SJSA1 (cell line): ENCODE results near the gene ZBTB20. TPM values are rescaled to one million over a fixed set of nuclear protein-coding genes. Genes with fewer than 3 reads are reported as not detected.

Experiments
- DNase-seq, 2 experiments: peaks; one replicate each; pipeline ENCODE4 v3.0.0-alpha.2; 2015 to 2020; ENCODE audit warnings: low spot score in 2 of 2, low read depth in 1 of 2
- H3K27ac ChIP-seq: fragments of 250-450 bp; sonication (Bioruptor Pico); 2 replicates; pipeline ENCODE4 v1.5.1; 2020; ENCODE audit warnings: mild to moderate bottlenecking, moderate library complexity
- H3K27me3 ChIP-seq: fragments of 250-450 bp; sonication (Bioruptor Pico); replicated peaks from 2 replicates; pipeline ENCODE4 v1.5.1; 2020; ENCODE audit warnings: mild to moderate bottlenecking, moderate library complexity
- H3K36me3 ChIP-seq: fragments of 250-450 bp; sonication (Bioruptor Pico); 2 replicates; pipeline ENCODE4 v1.5.1; 2020; ENCODE audit warnings: mild to moderate bottlenecking
- H3K4me1 ChIP-seq: fragments of 250-450 bp; sonication (Bioruptor Pico); replicated peaks from 2 replicates; pipeline ENCODE4 v1.6.1; 2021; ENCODE audit warnings: mild to moderate bottlenecking
- H3K4me3 ChIP-seq: fragments of 250-450 bp; sonication (Bioruptor Pico); 2 replicates; pipeline ENCODE4 v1.5.1; 2020; ENCODE audit warnings: mild to moderate bottlenecking
- H3K9me3 ChIP-seq: fragments of 250-450 bp; sonication (Bioruptor Pico); replicated peaks from 2 replicates; pipeline ENCODE4 v1.5.1; 2020; ENCODE audit warnings: mild to moderate bottlenecking
- total RNA-seq: library from RNA; depleted of rRNA; stranded (reverse); fragments of >200 nt; shearing (Covaris generic); gene quantifications from 2 replicates; pipeline ENCODE4 v1.2.3, GENCODE V29; 2014

Gene ZBTB20
- total RNA-seq, 1 experiment from 2014 or later: 18.2 TPM

- Histone ChIP-seq H3K27me3 (no peaks in the 10 kb centered on the region), H3K4me1 (no peaks in the 10 kb centered on the region), H3K9me3 (no peaks in the 10 kb centered on the region), H3K4me3 (no peak overlapping the region), H3K27ac (no peak overlapping the region), H3K36me3 (no peaks in the 10 kb centered on the region)
- DNase-seq: no peak
These were observed 280.7 kb downstream of the ZBTB20 start for GRCh38 chr3:114866430-114866829.

DNA sequence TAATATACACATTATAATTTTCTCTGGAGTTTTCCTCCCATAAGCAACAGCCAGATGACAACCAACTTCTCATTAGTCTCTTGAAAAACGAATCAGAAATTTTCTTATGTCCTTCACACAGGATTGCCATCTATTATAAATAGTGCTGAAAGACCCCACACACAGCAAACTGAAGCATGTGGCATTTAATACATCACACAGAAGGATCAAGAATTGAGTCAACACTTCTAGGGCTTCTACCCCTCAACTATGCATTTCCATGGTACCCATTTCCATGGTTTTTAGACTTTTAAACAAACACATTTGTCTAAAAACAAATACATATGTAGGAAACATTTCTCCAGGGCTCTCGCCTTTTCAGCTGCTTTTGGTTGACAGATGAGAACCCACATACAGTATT lies 282.1 kb downstream of the ZBTB20 start:
- no peak for DNase-seq
- no peaks in the 10 kb centered on the region for H3K9me3 ChIP-seq

GRCh38 chr3:114863848-114864247 lies 283.2 kb downstream of the ZBTB20 start:
- DNase-seq: no peak
- no peaks in the 10 kb centered on the region for H3K36me3 ChIP-seq
- H3K4me3 ChIP-seq: no peak overlapping the region
- no peaks in the 10 kb centered on the region for H3K4me1 ChIP-seq
- H3K27me3 ChIP-seq: no peaks in the 10 kb centered on the region
- H3K27ac ChIP-seq: no peak overlapping the region
- H3K9me3 ChIP-seq: no peaks in the 10 kb centered on the region

More for the DNA sequence above, 282.1 kb downstream of the ZBTB20 start:
- Histone ChIP-seq H3K4me1 (no peaks in the 10 kb centered on the region), H3K36me3 (no peaks in the 10 kb centered on the region), H3K4me3 (no peak overlapping the region), H3K27me3 (no peaks in the 10 kb centered on the region), H3K27ac (no peak overlapping the region)

DNA sequence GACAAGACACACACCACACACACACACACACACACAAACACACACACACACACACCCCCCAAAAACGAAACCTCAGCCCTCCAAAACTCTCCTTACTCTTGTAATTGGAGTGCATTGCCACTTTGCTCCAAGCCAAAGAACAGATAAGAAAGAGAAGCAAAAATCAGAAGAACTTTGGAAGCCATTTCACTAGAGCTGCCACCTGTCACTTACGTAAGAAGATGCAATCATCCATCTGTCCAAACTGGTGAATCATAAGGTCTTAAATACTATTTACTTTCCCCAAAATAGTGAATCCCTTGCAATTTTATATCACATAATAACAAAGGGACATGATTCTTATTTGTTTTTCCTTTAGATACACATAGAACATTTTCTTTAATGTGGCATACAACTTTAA lies 285.4 kb downstream of the ZBTB20 start:
- H3K27me3 ChIP-seq: no peaks in the 10 kb centered on the region
- H3K4me1 ChIP-seq: no peaks in the 10 kb centered on the region
- H3K27ac ChIP-seq: no peak overlapping the region
- no peaks in the 10 kb centered on the region for H3K9me3 ChIP-seq
- DNase-seq: no peak
- no peaks in the 10 kb centered on the region for H3K36me3 ChIP-seq
- no peak overlapping the region for H3K4me3 ChIP-seq

GRCh38 chr3:114860531-114860930 lies 286.6 kb downstream of the ZBTB20 start:
- no peak overlapping the region for H3K27ac ChIP-seq
- no peaks in the 10 kb centered on the region for H3K36me3 ChIP-seq
- H3K27me3 ChIP-seq: no peaks in the 10 kb centered on the region
- no peaks in the 10 kb centered on the region for H3K9me3 ChIP-seq
- H3K4me3 ChIP-seq: no peak overlapping the region
- H3K4me1 ChIP-seq: no peaks in the 10 kb centered on the region
- DNase-seq: no peak

DNA sequence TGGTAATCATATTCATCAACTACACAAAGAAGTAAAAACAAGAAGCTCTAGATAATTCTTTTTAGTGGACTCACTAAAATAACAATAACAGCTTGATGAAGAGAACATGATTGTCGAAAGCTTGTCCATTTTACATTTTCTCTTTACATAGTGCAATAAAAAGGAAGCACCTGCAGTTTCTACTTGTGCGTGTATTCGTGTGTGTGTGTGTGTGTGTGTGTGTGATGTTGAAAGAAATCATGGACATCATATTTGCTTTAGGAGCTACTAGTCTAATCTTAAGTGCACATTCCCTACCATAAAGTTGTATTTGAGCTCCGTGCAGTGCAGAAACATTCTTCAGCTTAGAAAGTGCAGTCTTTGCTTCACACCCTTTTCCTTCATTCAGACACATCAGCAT lies 288.8 kb downstream of the ZBTB20 start:
- H3K4me3 ChIP-seq: no peak overlapping the region
- no peaks in the 10 kb centered on the region for H3K4me1 ChIP-seq
- no peaks in the 10 kb centered on the region for H3K27me3 ChIP-seq
- H3K27ac ChIP-seq: no peak overlapping the region
- DNase-seq: no peak
- no peaks in the 10 kb centered on the region for H3K9me3 ChIP-seq
- H3K36me3 ChIP-seq: no peaks in the 10 kb centered on the region

DNA sequence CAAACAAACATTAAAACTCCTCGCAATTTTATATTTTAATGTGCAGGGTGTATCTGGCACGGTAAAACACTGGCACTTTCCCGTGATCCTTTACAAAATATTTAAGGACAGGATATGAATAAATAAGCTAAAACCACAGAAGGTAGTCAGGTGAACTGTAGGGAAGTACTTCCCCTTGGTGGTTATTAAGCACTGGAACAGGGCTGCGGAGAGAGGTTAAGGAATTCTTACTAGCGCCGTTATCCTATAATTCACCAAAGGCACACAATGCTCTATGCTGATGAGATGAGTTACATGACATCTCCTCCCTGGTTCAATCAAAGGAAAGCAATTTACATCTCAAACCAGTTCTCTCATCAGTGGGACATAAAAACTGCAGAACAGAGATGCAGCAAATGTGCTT lies 289.8 kb downstream of the ZBTB20 start:
- Histone ChIP-seq H3K4me3 (no peak overlapping the region), H3K27ac (no peak overlapping the region), H3K4me1 (no peaks in the 10 kb centered on the region), H3K9me3 (no peaks in the 10 kb centered on the region), H3K27me3 (no peaks in the 10 kb centered on the region), H3K36me3 (no peaks in the 10 kb centered on the region)
- no peak for DNase-seq

DNA sequence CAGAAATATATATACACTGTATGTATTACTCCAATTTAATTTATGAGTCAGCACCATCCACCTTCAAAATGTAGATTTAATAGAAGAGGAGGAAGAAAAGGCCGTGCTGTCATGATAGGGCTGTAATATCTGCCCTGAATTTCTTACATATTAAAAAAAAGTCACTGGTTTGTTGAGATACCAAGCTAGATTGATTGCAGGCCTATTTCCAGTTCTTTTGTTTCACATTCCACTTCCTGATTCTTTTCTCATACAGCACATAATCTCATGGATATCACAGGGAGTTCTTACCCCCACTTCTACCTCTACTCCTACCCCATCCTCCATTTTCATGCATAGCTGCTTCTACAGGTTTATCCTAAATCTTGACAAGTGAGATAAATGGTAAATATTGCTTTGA lies 290.3 kb downstream of the ZBTB20 start:
- Histone ChIP-seq H3K9me3 (no peaks in the 10 kb centered on the region), H3K27me3 (no peaks in the 10 kb centered on the region), H3K4me3 (no peak overlapping the region), H3K27ac (no peak overlapping the region), H3K36me3 (no peaks in the 10 kb centered on the region), H3K4me1 (no peaks in the 10 kb centered on the region)
- no peak for DNase-seq

DNA sequence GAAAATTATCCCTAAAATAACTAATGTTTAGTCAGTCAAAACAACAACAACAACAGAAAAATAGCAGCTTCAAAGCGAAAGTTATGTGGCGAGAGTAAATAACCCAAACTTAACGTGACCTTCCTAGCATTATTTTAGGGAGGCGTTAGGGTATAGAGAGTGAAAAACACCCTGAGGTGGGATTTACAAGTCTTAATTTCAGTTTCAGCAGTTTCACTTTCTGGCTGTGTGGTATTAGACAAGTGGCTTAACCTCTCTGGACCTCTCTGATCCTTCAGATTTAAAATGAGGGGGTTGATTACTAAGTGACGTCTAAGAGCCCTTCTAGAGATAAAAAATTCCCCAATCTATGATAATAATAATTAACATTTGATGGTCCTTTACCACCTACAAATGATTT lies 291.2 kb downstream of the ZBTB20 start:
- H3K4me1 ChIP-seq: no peaks in the 10 kb centered on the region
- no peaks in the 10 kb centered on the region for H3K36me3 ChIP-seq
- DNase-seq: no peak
- H3K27ac ChIP-seq: no peak overlapping the region
- H3K4me3 ChIP-seq: no peak overlapping the region
- H3K27me3 ChIP-seq: no peaks in the 10 kb centered on the region
- no peaks in the 10 kb centered on the region for H3K9me3 ChIP-seq

DNA sequence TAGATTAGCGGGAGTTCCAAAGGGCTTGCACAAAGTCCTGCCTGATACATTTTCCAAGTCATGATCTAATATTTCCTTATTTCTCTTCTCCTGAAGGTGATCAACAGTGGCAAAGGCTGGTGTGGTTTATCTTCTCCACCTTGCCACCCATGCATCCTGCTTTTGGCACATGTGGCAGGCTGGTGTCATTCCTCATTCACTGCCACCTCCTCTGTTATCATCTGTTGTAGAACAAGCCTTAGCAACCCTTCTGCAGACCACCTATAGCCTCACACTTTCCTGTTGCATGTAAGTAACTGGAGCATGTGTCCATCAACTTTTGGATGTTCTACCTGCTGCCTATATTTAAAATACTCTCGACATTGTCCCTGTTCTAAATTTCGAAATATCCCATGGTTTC lies 294.1 kb downstream of the ZBTB20 start:
- Histone ChIP-seq H3K4me3 (no peak overlapping the region), H3K4me1 (no peaks in the 10 kb centered on the region), H3K9me3 (no peaks in the 10 kb centered on the region), H3K36me3 (no peaks in the 10 kb centered on the region), H3K27me3 (no peaks in the 10 kb centered on the region), H3K27ac (no peak overlapping the region)
- DNase-seq: no peak

DNA sequence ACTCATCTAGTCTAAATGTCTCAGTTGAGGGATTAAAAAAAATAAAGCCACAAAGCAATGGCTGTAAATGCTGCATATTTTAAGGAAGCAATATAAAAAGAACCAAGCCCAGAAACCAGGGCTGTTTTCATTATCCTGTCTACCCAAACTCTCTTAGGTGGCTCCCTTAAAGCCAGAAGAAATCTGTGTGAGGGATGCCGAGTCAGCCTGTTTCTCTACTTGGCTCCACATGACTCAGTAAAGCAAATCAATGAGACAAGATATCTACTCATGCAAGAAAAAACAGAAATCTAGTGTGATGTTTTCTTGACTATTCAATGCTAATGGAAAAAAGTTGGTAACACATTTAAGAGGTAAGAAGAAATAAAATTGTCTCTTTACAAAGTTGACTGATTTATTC lies 296.2 kb downstream of the ZBTB20 start:
- Histone ChIP-seq H3K9me3 (no peaks in the 10 kb centered on the region), H3K4me3 (no peak overlapping the region), H3K36me3 (no peaks in the 10 kb centered on the region), H3K27me3 (no peaks in the 10 kb centered on the region), H3K4me1 (no peaks in the 10 kb centered on the region), H3K27ac (no peak overlapping the region)
- no peak for DNase-seq

GRCh38 chr3:114848643-114849350 lies 298.3 kb downstream of the ZBTB20 start:
- Histone ChIP-seq H3K27ac (no peak overlapping the region), H3K27me3 (no peaks in the 10 kb centered on the region), H3K4me1 (no peaks in the 10 kb centered on the region), H3K4me3 (no peak overlapping the region), H3K36me3 (no peaks in the 10 kb centered on the region), H3K9me3 (no peaks in the 10 kb centered on the region)
- DNase-seq: no peak

DNA sequence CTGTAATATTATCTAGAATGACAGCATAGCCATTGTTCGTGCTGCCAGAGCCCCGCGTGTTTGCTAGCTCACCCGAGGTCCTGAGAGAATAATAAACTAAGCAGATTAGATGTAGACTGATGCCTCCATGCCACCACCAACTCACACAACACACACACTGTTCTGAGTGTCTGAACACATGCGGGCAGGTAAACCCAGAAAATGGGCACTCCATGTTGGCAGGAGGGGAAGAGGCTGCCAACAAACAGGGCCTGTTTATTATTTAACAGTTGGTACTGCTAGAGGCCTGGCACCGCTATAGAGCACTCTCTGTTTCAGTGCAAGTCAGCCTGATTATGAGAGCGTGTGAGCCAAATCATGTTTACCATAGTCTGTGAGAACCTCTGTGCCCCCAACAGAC lies 299.0 kb downstream of the ZBTB20 start:
- Histone ChIP-seq H3K27me3 (no peaks in the 10 kb centered on the region), H3K4me3 (no peak overlapping the region), H3K36me3 (no peaks in the 10 kb centered on the region), H3K9me3 (no peaks in the 10 kb centered on the region), H3K27ac (no peak overlapping the region), H3K4me1 (no peaks in the 10 kb centered on the region)
- DNase-seq: no peak

DNA sequence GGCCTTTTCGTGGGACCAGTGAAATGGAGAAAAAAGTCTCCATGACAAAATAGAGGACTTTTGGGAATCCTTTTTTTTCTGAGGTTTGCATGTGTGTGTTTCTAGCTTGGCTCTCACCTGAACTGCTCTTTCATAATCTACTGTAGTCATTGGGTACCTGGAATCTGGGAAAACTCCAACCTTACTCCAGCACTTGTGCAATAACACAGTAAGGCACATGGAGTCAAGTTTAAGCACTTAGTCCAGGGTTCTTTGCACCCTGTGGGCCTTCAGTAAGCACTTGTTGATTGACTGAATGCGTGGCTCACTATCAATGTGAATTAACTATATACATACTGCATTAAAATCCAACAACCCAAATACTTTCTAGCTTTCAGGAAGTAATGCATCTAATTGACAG lies 299.5 kb downstream of the ZBTB20 start:
- H3K36me3 ChIP-seq: no peaks in the 10 kb centered on the region
- H3K9me3 ChIP-seq: no peaks in the 10 kb centered on the region
- no peaks in the 10 kb centered on the region for H3K4me1 ChIP-seq
- H3K27ac ChIP-seq: no peak overlapping the region
- H3K27me3 ChIP-seq: no peaks in the 10 kb centered on the region
- no peak for DNase-seq
- no peak overlapping the region for H3K4me3 ChIP-seq

GRCh38 chr3:114846779-114847178 lies 300.3 kb downstream of the ZBTB20 start:
- Histone ChIP-seq H3K4me1 (no peaks in the 10 kb centered on the region), H3K27ac (no peak overlapping the region), H3K36me3 (no peaks in the 10 kb centered on the region), H3K9me3 (no peaks in the 10 kb centered on the region), H3K27me3 (no peaks in the 10 kb centered on the region), H3K4me3 (no peak overlapping the region)
- no peak for DNase-seq
